ENCODE measurements around the gene FBXO36. TPM values are rescaled to one million over a fixed set of nuclear protein-coding genes. Genes with fewer than 3 reads are reported as not detected.

FBXO36 gene
- total and polyA plus RNA-seq, 4 donors = 0.56 to 1.3 (median 0.69) TPM

DNA sequence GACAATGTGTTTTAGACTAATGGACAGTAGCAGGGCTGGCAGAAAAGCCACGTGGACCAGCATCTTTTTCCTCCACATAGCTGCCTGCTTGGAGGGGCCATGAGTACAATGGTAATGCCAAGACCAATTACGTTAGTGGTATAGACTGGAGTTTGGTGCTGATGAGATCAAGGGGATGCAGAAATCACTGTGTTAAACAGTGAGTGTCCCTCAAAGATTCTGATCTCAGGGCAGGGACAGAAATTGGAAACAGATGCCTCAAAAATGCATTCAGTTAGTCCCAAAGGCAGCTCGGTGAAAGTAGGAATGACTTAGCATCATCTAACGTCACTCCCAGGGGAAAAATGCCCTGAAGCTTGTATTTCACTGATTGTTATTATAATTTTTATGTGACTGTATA is 74.0 kb downstream of the FBXO36 start:
- H3K9me3 ChIP-seq (ENCODE audit: control insufficient read depth in 4 of 4, low read length in 3 of 4) = no peaks in the 10 kb centered on the region
- no peak overlapping the region for H3K9ac ChIP-seq (ENCODE audit: low read depth in 1 of 2, low read length in 2 of 2)
- no peaks in the 10 kb centered on the region for H3K4me1 ChIP-seq (ENCODE audit: control insufficient read depth in 4 of 4, insufficient read depth in 4 of 4, low read length in 3 of 4)
- H3K27me3 ChIP-seq (ENCODE audit: control insufficient read depth in 4 of 4, insufficient read depth in 4 of 4, low read length in 3 of 4) = no peaks in the 10 kb centered on the region
- DNase-seq (ENCODE audit: low spot score) = no peak
- H3K36me3 ChIP-seq (ENCODE audit: control insufficient read depth in 4 of 4, insufficient read depth in 3 of 4, low read depth in 1 of 4, low read length in 3 of 4) = no peaks in the 10 kb centered on the region
- TF ChIP-seq, protein P1, sequence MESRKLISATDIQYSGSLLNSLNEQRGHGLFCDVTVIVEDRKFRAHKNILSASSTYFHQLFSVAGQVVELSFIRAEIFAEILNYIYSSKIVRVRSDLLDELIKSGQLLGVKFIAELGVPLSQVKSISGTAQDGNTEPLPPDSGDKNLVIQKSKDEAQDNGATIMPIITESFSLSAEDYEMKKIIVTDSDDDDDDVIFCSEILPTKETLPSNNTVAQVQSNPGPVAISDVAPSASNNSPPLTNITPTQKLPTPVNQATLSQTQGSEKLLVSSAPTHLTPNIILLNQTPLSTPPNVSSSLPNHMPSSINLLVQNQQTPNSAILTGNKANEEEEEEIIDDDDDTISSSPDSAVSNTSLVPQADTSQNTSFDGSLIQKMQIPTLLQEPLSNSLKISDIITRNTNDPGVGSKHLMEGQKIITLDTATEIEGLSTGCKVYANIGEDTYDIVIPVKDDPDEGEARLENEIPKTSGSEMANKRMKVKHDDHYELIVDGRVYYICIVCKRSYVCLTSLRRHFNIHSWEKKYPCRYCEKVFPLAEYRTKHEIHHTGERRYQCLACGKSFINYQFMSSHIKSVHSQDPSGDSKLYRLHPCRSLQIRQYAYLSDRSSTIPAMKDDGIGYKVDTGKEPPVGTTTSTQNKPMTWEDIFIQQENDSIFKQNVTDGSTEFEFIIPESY (IDR thresholded peaks at IDR 0.05) = no peak
- TF ChIP-seq SP1 (IDR thresholded peaks at IDR 0.05) (no peak), RAD21 (IDR thresholded peaks at IDR 0.05) (no peak), TAF1 (conservative IDR thresholded peaks at IDR 0.05) (no peak), HNF4G (IDR thresholded peaks at IDR 0.05) (no peak), FOXA2 (IDR thresholded peaks at IDR 0.05) (no peak), HNF4A (conservative IDR thresholded peaks at IDR 0.05) (no peak)
- TF ChIP-seq, protein P2, sequence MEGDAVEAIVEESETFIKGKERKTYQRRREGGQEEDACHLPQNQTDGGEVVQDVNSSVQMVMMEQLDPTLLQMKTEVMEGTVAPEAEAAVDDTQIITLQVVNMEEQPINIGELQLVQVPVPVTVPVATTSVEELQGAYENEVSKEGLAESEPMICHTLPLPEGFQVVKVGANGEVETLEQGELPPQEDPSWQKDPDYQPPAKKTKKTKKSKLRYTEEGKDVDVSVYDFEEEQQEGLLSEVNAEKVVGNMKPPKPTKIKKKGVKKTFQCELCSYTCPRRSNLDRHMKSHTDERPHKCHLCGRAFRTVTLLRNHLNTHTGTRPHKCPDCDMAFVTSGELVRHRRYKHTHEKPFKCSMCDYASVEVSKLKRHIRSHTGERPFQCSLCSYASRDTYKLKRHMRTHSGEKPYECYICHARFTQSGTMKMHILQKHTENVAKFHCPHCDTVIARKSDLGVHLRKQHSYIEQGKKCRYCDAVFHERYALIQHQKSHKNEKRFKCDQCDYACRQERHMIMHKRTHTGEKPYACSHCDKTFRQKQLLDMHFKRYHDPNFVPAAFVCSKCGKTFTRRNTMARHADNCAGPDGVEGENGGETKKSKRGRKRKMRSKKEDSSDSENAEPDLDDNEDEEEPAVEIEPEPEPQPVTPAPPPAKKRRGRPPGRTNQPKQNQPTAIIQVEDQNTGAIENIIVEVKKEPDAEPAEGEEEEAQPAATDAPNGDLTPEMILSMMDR (IDR thresholded peaks at IDR 0.05; ENCODE audit: low read depth, low read length, missing input control) = no peak
- H3K4me3 ChIP-seq (ENCODE audit: low read depth in 1 of 3, low read length in 3 of 3) = no peak overlapping the region
- WGBS = 96% methylated on average over 4 of the region's 4 CpGs
- H3K27ac ChIP-seq (ENCODE audit: low read depth in 1 of 2, low read length in 2 of 2) = no peak overlapping the region

DNA sequence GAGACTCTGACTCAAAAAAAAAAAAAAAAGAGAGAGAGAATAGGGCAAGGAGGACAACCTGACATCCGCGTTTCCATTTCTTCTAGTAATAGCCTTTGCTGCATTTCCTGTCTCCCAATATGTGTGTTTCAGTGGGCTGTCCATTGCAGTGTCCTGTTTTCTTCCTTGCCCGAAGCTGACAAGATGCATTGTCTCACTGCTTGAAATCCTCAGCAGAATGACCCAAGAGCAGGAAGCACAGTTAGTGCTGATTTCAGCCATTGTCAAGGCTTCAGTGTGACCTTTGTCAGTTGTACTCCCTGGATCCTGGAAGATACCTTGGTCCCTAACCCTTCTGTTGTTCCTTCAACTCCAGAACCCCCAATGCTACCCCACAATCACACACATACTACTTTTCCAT is 75.3 kb downstream of the FBXO36 start:
- whole genome bisulfite sequencing = 87% methylated on average over 3 of the region's 3 CpGs
- no peak overlapping the region for H3K4me3 ChIP-seq (ENCODE audit: low read depth in 1 of 3, low read length in 3 of 3)
- no peaks in the 10 kb centered on the region for H3K4me1 ChIP-seq (ENCODE audit: control insufficient read depth in 4 of 4, insufficient read depth in 4 of 4, low read length in 3 of 4)
- no peak overlapping the region for H3K27ac ChIP-seq (ENCODE audit: low read depth in 1 of 2, low read length in 2 of 2)
- no peak for TF ChIP-seq FOXA1 (IDR thresholded peaks at IDR 0.05)
- TF ChIP-seq, protein P3, sequence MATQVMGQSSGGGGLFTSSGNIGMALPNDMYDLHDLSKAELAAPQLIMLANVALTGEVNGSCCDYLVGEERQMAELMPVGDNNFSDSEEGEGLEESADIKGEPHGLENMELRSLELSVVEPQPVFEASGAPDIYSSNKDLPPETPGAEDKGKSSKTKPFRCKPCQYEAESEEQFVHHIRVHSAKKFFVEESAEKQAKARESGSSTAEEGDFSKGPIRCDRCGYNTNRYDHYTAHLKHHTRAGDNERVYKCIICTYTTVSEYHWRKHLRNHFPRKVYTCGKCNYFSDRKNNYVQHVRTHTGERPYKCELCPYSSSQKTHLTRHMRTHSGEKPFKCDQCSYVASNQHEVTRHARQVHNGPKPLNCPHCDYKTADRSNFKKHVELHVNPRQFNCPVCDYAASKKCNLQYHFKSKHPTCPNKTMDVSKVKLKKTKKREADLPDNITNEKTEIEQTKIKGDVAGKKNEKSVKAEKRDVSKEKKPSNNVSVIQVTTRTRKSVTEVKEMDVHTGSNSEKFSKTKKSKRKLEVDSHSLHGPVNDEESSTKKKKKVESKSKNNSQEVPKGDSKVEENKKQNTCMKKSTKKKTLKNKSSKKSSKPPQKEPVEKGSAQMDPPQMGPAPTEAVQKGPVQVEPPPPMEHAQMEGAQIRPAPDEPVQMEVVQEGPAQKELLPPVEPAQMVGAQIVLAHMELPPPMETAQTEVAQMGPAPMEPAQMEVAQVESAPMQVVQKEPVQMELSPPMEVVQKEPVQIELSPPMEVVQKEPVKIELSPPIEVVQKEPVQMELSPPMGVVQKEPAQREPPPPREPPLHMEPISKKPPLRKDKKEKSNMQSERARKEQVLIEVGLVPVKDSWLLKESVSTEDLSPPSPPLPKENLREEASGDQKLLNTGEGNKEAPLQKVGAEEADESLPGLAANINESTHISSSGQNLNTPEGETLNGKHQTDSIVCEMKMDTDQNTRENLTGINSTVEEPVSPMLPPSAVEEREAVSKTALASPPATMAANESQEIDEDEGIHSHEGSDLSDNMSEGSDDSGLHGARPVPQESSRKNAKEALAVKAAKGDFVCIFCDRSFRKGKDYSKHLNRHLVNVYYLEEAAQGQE (IDR thresholded peaks at IDR 0.05) = no peak
- no peak for TF ChIP-seq HNF4A (conservative IDR thresholded peaks at IDR 0.05)
- TF ChIP-seq, protein P4, sequence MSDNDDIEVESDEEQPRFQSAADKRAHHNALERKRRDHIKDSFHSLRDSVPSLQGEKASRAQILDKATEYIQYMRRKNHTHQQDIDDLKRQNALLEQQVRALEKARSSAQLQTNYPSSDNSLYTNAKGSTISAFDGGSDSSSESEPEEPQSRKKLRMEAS (IDR thresholded peaks at IDR 0.05) = no peak
- no peak for TF ChIP-seq JUND (IDR thresholded peaks at IDR 0.05)
- TF ChIP-seq, protein P1 (IDR thresholded peaks at IDR 0.05) = no peak
- TF ChIP-seq, protein P2 (IDR thresholded peaks at IDR 0.05; ENCODE audit: low read depth, low read length, missing input control) = no peak
- TF ChIP-seq NR2F2 (IDR thresholded peaks at IDR 0.05) = no peak
- TF ChIP-seq RXRA (IDR thresholded peaks at IDR 0.05) = no peak
- no peak for TF ChIP-seq HNF4G (IDR thresholded peaks at IDR 0.05)
- TF ChIP-seq, protein P5, sequence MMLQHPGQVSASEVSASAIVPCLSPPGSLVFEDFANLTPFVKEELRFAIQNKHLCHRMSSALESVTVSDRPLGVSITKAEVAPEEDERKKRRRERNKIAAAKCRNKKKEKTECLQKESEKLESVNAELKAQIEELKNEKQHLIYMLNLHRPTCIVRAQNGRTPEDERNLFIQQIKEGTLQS (IDR thresholded peaks at IDR 0.05) = no peak
- no peak for TF ChIP-seq EGR1 (IDR thresholded peaks at IDR 0.05; ENCODE audit: low read depth in 2 of 2)
- TF ChIP-seq RAD21 (IDR thresholded peaks at IDR 0.05) = no peak
- TF ChIP-seq YY1 (IDR thresholded peaks at IDR 0.05) = no peak
- TF ChIP-seq FOXA2 (IDR thresholded peaks at IDR 0.05) = no peak
- no peak for TF ChIP-seq TAF1 (conservative IDR thresholded peaks at IDR 0.05)
- TF ChIP-seq SP1 (IDR thresholded peaks at IDR 0.05) = no peak
- no peak for DNase-seq (ENCODE audit: low spot score)
- no peak overlapping the region for H3K9ac ChIP-seq (ENCODE audit: low read depth in 1 of 2, low read length in 2 of 2)
- no peaks in the 10 kb centered on the region for H3K27me3 ChIP-seq (ENCODE audit: control insufficient read depth in 4 of 4, insufficient read depth in 4 of 4, low read length in 3 of 4)
- no peaks in the 10 kb centered on the region for H3K36me3 ChIP-seq (ENCODE audit: control insufficient read depth in 4 of 4, insufficient read depth in 3 of 4, low read depth in 1 of 4, low read length in 3 of 4)
- no peaks in the 10 kb centered on the region for H3K9me3 ChIP-seq (ENCODE audit: control insufficient read depth in 4 of 4, low read length in 3 of 4)
